HL-60 (cell line): Measurements from ENCODE around the gene TRDMT1.

Experiments used
- CTCF ChIP-seq: IDR thresholded peaks from one replicate; pipeline ENCODE4 v1.5.1; 2011; ENCODE audit warnings: low read length, control low read depth, inconsistent platforms; ENCODE audit not compliant: insufficient read depth
- POLR2AphosphoS5 ChIP-seq: IDR thresholded peaks from 2 replicates; pipeline ENCODE4 v1.6.1; 2012; ENCODE audit warnings: low read depth

- TF ChIP-seq CTCF (no peak), POLR2AphosphoS5 (no peak)
These were observed 7.8 kb upstream of the TRDMT1 start for GRCh38 chr10:17209302-17209701.
